CMK (cell line): ENCODE measurements around the gene SLC30A5.
A peak's percentile ranks its signal among the peaks of the same experiment; 100 is the strongest.
"Not testable (repeated sequence)": the region's sequence is repeated elsewhere in the genome, so short reads cannot be mapped to it uniquely, and the experiment has no call there.

Experiments
- DNase-seq: peaks from one replicate; pipeline ENCODE4 v3.0.0-alpha.2; 2010; ENCODE audit warnings: low read depth

SLC30A5 gene

GRCh38 chr5:69105996-69106906 lies 12.4 kb downstream of the SLC30A5 start:
- no peak for DNase-seq

GRCh38 chr5:69108367-69108766 lies 14.6 kb downstream of the SLC30A5 start:
- not testable (repeated sequence) for DNase-seq

GRCh38 chr5:69113851-69114250 lies 20.0 kb downstream of the SLC30A5 start:
- DNase-seq, result no peak

- no peak for DNase-seq
Observed at GRCh38 chr5:69115526-69115925, 21.7 kb downstream of the SLC30A5 start.

- no peak for DNase-seq
Observed at GRCh38 chr5:69129413-69129812, 35.6 kb downstream of the SLC30A5 start.

- no peak for DNase-seq
Observed at GRCh38 chr5:69130241-69130640, 36.4 kb downstream of the SLC30A5 start.

GRCh38 chr5:69131304-69131703 lies 37.5 kb downstream of the SLC30A5 start:
- no peak for DNase-seq

GRCh38 chr5:69134126-69134525 lies 40.3 kb downstream of the SLC30A5 start:
- no peak for DNase-seq

- DNase-seq, result no peak
Observed at GRCh38 chr5:69136293-69136692, 42.5 kb downstream of the SLC30A5 start.

- DNase-seq, result not testable (repeated sequence)
Observed at GRCh38 chr5:69137208-69137607, 43.4 kb downstream of the SLC30A5 start.

- no peak for DNase-seq
Observed at GRCh38 chr5:69137807-69138206, 44.0 kb downstream of the SLC30A5 start.

- no peak for DNase-seq
Observed at GRCh38 chr5:69138766-69139165, 45.0 kb downstream of the SLC30A5 start.

GRCh38 chr5:69140239-69140638 lies 46.4 kb downstream of the SLC30A5 start:
- DNase-seq, result not testable (repeated sequence)

GRCh38 chr5:69140827-69141226 lies 47.0 kb downstream of the SLC30A5 start:
- no peak for DNase-seq

GRCh38 chr5:69148576-69148975 lies 54.8 kb downstream of the SLC30A5 start:
- DNase-seq, result not testable (repeated sequence)

- DNase-seq, result no peak
Observed at GRCh38 chr5:69148981-69149675, 55.3 kb downstream of the SLC30A5 start.

- DNase-seq, result no peak
Observed at GRCh38 chr5:69149676-69150010, 55.8 kb downstream of the SLC30A5 start.

- DNase-seq, result no peak
Observed at GRCh38 chr5:69152731-69153130, 58.9 kb downstream of the SLC30A5 start.

- no peak for DNase-seq
Observed at GRCh38 chr5:69156456-69156855, 62.6 kb downstream of the SLC30A5 start.

GRCh38 chr5:69158039-69158438 lies 64.2 kb downstream of the SLC30A5 start:
- no peak for DNase-seq

- no peak for DNase-seq
Observed at GRCh38 chr5:69160651-69161050, 66.8 kb downstream of the SLC30A5 start.

GRCh38 chr5:69166686-69167492 lies 73.1 kb downstream of the SLC30A5 start, which contains the start of gene CCNB1:
Gene CCNB1, plus strand, starts transcription at chr5:69167150. Its CDS starts 113 bp downstream, at chr5:69167263.
- DNase-seq, result peak; percentile 71
